Panc1 (cell line): ENCODE results near the gene LRP5. TPM values are rescaled to one million over a fixed set of nuclear protein-coding genes. Genes with fewer than 3 reads are reported as not detected.

Experiments
- ATAC-seq: fragments of 200-7000 bp; cut with Tn5 transposase; 2 replicates; pipeline ENCODE4 v1.9.1; 2020; ENCODE audit warnings: mild to moderate bottlenecking, moderate library complexity
- BruUV-seq: library from RNA; stranded (reverse); fragments of 400-500 nt; replicated peaks from 2 replicates; lab custom pipeline; 2021; lab: Mats Ljungman, UMichigan
- CTCF ChIA-PET: fragments of 300-600 bp; sonication (Branson Sonifier 250); formaldehyde crosslinking; loops from one replicate; lab custom pipeline; 2022; ENCODE audit warnings: antibody characterized with exemption; lab: Charles Lee
- POLR2A ChIA-PET: fragments of 300-600 bp; sonication (Branson Sonifier 250); formaldehyde crosslinking; loops from one replicate; lab custom pipeline; 2022; ENCODE audit warnings: antibody characterized with exemption; lab: Charles Lee
- DNase-seq: peaks from one replicate; pipeline ENCODE4 v3.0.0-alpha.2; 2010; ENCODE audit warnings: low read depth, low spot score
- H3K27ac ChIP-seq: 2 replicates; pipeline ENCODE4 v1.5.1; 2011; ENCODE audit warnings: mild to moderate bottlenecking, low read length, inconsistent platforms
- H3K27me3 ChIP-seq: fragments of 200-500 bp; sonication (Bioruptor generic); 2 replicates; pipeline ENCODE4 v1.6.0; 2014; ENCODE audit warnings: low read length, inconsistent platforms; ENCODE audit not compliant: control insufficient read depth, insufficient read depth
- H3K36me3 ChIP-seq: fragments of 200-500 bp; sonication (Bioruptor generic); 2 replicates; pipeline ENCODE4 v1.5.1; 2014; ENCODE audit warnings: inconsistent platforms, mild to moderate bottlenecking, low read length, moderate library complexity; ENCODE audit not compliant: control insufficient read depth, insufficient read depth
- H3K4me1 ChIP-seq: 2 replicates; pipeline ENCODE4 v1.5.1; 2011; ENCODE audit warnings: inconsistent platforms, mild to moderate bottlenecking, low read length, moderate library complexity; ENCODE audit not compliant: control insufficient read depth, insufficient read depth
- H3K4me3 ChIP-seq, 2 experiments: 2 replicates each; pipeline ENCODE4 v1.5.1; 2011 to 2012; ENCODE audit warnings: low read depth in 2 of 2, low read length in 2 of 2, mild to moderate bottlenecking in 2 of 2, inconsistent platforms in 1 of 2, moderate library complexity in 1 of 2
- H3K9me3 ChIP-seq: fragments of 200-500 bp; sonication (Bioruptor generic); 2 replicates; pipeline ENCODE4 v1.5.1; 2014; ENCODE audit warnings: low read depth, mild to moderate bottlenecking, inconsistent platforms, low read length, moderate library complexity; ENCODE audit not compliant: control insufficient read depth, insufficient read depth
- POLR2AphosphoS5 ChIP-seq: IDR thresholded peaks from 2 replicates; pipeline ENCODE4 v1.6.1; 2012; ENCODE audit warnings: mild to moderate bottlenecking, low read depth, low read length, moderate library complexity
- REST ChIP-seq, 2 experiments: IDR thresholded peaks; 2 replicates each; pipeline ENCODE4 v1.6.1; 2011 to 2012; ENCODE audit warnings: low read depth in 2 of 2, control low read depth in 1 of 2, low read length in 1 of 2, mild to moderate bottlenecking in 1 of 2, moderate library complexity in 1 of 2; ENCODE audit not compliant: insufficient read depth in 1 of 2
- SIN3A ChIP-seq: IDR thresholded peaks from 2 replicates; pipeline ENCODE4 v1.6.1; 2012; ENCODE audit warnings: low read depth, mild to moderate bottlenecking, low read length, moderate library complexity, borderline replicate concordance; ENCODE audit not compliant: insufficient read depth
- TCF7L2 ChIP-seq: IDR thresholded peaks from 2 replicates; pipeline ENCODE4 v1.6.1; 2011; ENCODE audit warnings: mild to moderate bottlenecking, low read depth, low read length, inconsistent platforms
- in situ Hi-C: cut with HindIII; loops from 2 replicates; pipeline ENCODE4 v1.10.0; 2016; ENCODE audit warnings: low sequenced_read_pairs, low pct_unique_long_range_greater_than_20kb
- intact Hi-C: fragments of 100-400 bp; cut with micrococcal nuclease; formaldehyde crosslinking; loops from one replicate; pipeline ENCODE4 v1.10.0; 2022; ENCODE audit not compliant: unreplicated experiment
- total RNA-seq: library from RNA; stranded (reverse); gene quantifications from one replicate; pipeline ENCODE4 v1.2.1, GENCODE V29; 2021; ENCODE audit not compliant: unreplicated experiment
- TF ChIP-seq, protein P1 (sequence below): fragments of 450-650 bp; IDR thresholded peaks from 2 replicates; pipeline ENCODE4 v1.5.1; 2017; ENCODE audit warnings: mild to moderate bottlenecking

Gene LRP5
- total RNA-seq, 1 experiment from 2014 or later, result 171 TPM

DNA sequence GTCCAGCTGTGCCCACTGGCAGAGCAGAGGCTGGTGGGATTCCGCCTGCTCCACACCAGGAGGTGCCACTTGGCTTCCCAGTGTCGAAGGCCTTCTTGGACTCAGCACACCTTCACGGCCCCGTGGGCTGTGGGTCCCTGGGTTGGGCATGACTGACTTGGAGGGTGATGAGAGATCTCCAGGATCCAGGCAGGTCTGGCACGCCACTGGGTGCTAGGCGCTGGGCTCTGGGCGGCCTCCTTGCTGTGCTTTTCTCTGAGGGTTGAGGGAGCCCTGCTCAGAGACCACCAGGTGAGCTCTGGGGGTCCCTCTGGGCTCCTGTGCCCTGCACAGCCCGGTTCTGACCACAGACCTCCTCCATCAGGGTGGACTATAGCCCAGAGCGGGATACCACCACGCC, 12.3 kb downstream of the LRP5 start:
- Histone ChIP-seq H3K36me3 (no peaks in the 10 kb centered on the region), H3K9me3 (no peaks in the 10 kb centered on the region), H3K4me3 (no peak overlapping the region), H3K27me3 (no peaks in the 10 kb centered on the region), H3K27ac (peak overlapping the region; percentile 52), H3K4me1 (peaks cover 78% of the 10 kb centered on the region)
- ChIA-PET CTCF (no interaction called here), POLR2A (no interaction called here)
- in situ Hi-C loops (no loop called here), intact Hi-C loops (no loop called here)
- no peak for TF ChIP-seq REST (IDR thresholded peaks at IDR 0.05; ENCODE audit: insufficient read depth in 1 of 2, low read depth in 2 of 2, low read length in 1 of 2)
- no peak for TF ChIP-seq TCF7L2
- TF ChIP-seq, protein P1, sequence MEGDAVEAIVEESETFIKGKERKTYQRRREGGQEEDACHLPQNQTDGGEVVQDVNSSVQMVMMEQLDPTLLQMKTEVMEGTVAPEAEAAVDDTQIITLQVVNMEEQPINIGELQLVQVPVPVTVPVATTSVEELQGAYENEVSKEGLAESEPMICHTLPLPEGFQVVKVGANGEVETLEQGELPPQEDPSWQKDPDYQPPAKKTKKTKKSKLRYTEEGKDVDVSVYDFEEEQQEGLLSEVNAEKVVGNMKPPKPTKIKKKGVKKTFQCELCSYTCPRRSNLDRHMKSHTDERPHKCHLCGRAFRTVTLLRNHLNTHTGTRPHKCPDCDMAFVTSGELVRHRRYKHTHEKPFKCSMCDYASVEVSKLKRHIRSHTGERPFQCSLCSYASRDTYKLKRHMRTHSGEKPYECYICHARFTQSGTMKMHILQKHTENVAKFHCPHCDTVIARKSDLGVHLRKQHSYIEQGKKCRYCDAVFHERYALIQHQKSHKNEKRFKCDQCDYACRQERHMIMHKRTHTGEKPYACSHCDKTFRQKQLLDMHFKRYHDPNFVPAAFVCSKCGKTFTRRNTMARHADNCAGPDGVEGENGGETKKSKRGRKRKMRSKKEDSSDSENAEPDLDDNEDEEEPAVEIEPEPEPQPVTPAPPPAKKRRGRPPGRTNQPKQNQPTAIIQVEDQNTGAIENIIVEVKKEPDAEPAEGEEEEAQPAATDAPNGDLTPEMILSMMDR, result no peak
- TF ChIP-seq POLR2AphosphoS5, result no peak
- no peak for TF ChIP-seq SIN3A
- DNase-seq, result no peak
- ATAC-seq, result no peak
- BruUV-seq, result no TSS peak

DNA sequence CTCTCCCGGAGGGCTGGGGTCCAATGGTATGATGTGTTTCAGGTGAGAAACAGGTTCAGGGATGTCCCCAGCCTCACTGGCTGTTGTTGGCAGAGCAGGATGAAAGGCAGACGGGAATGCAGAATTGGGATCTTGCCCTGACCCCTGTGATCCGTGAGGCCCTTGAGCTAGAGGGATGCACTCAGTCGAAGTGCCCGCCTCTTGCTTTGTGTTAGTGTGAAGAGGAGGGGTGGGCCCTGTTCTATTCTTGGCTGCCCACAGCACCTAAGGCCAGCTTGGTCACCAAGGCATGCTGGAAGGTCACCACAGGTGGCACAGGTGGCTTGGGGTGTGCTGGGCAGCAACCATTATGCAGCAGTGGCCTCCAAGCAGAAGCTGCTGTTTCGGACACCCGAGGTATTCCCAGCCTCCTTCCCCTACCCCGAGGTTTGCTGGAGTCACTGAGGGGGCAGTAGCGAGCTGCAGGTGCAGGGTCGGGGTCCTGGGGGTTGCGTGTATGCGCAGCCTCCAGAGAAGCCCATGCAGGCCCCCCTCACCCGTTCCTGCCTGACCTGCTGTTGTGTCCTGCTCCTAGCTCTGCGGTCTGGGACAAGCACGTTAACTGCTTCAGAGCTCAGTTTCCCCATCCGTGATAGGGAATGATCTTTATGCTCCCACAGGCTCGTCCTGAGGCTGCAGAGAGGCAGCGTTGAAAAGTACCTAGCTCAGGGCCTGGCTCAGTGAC, 13.0 kb downstream of the LRP5 start:
- no peaks in the 10 kb centered on the region for H3K36me3 ChIP-seq
- POLR2A ChIA-PET, result no interaction called here
- ATAC-seq (no peak), DNase-seq (no peak)
- no peaks in the 10 kb centered on the region for H3K9me3 ChIP-seq
- H3K27ac ChIP-seq, result peak overlapping the region; percentile 52
- BruUV-seq, result no TSS peak
- no peak for TF ChIP-seq TCF7L2
- TF ChIP-seq REST (IDR thresholded peaks at IDR 0.05; ENCODE audit: insufficient read depth in 1 of 2, low read depth in 2 of 2, low read length in 1 of 2), result no peak
- TF ChIP-seq SIN3A, result no peak
- TF ChIP-seq, protein P1, result no peak; the same call in 1 of the 2 replicates
- TF ChIP-seq POLR2AphosphoS5, result no peak
- H3K4me3 ChIP-seq, result no peak overlapping the region
- in situ Hi-C loops, result no loop called here
- intact Hi-C loops, result no loop called here
- no peaks in the 10 kb centered on the region for H3K27me3 ChIP-seq
- CTCF ChIA-PET, result interaction anchor here (1.3 kb wide), 1 partner anchor 12 kb away, joined by 3 read pairs; no protein-coding TSS in a partner anchor
- peaks cover 84% of the 10 kb centered on the region for H3K4me1 ChIP-seq
